ENCODE results near the gene CMSS1. TPM values are rescaled to one million over a fixed set of nuclear protein-coding genes. Genes with fewer than 3 reads are reported as not detected.
"Not testable (repeated sequence)": the region's sequence is repeated elsewhere in the genome, so short reads cannot be mapped to it uniquely, and the experiment has no call there.

Gene CMSS1
- total RNA-seq, 2 donors from 2014 or later = 18.1 to 22.7 TPM

GRCh38 chr3:100227511-100227921, 409.9 kb downstream of the CMSS1 start:
- no peaks in the 10 kb centered on the region for H3K36me3 ChIP-seq
- H3K9me3 ChIP-seq = peaks cover 5% of the 10 kb centered on the region
- no peak for DNase-seq (ENCODE audit: low spot score)
- H3K4me1 ChIP-seq (ENCODE audit: control insufficient read depth in 1 of 2, low read depth in 2 of 2) = no peaks in the 10 kb centered on the region
- H3K27me3 ChIP-seq (replicated peaks; ENCODE audit: insufficient read depth) = no peaks in the 10 kb centered on the region
- H3K4me3 ChIP-seq = no peak overlapping the region
- no peak overlapping the region for H3K27ac ChIP-seq
- no peak for TF ChIP-seq CTCF (IDR thresholded peaks at IDR 0.05)
- ATAC-seq (ENCODE audit: insufficient number of reproducible peaks, low FRiP score, low read depth) = no peak

GRCh38 chr3:100228247-100228646, 410.6 kb downstream of the CMSS1 start:
- no peak overlapping the region for H3K4me3 ChIP-seq
- H3K27me3 ChIP-seq (replicated peaks; ENCODE audit: insufficient read depth) = no peaks in the 10 kb centered on the region
- no peaks in the 10 kb centered on the region for H3K4me1 ChIP-seq (ENCODE audit: control insufficient read depth in 1 of 2, low read depth in 2 of 2)
- H3K9me3 ChIP-seq = peaks cover 5% of the 10 kb centered on the region
- no peak for DNase-seq (ENCODE audit: low spot score)
- ATAC-seq (ENCODE audit: insufficient number of reproducible peaks, low FRiP score, low read depth) = no peak
- no peak overlapping the region for H3K27ac ChIP-seq
- no peaks in the 10 kb centered on the region for H3K36me3 ChIP-seq
- TF ChIP-seq CTCF (IDR thresholded peaks at IDR 0.05) = no peak

- not testable (repeated sequence) for H3K9me3 ChIP-seq; H3K4me3 ChIP-seq; H3K36me3 ChIP-seq; DNase-seq (ENCODE audit: low spot score); H3K27ac ChIP-seq; ATAC-seq (ENCODE audit: insufficient number of reproducible peaks, low FRiP score, low read depth); H3K4me1 ChIP-seq (ENCODE audit: control insufficient read depth in 1 of 2, low read depth in 2 of 2); H3K27me3 ChIP-seq (replicated peaks; ENCODE audit: insufficient read depth)
These were observed 411.5 kb downstream of the CMSS1 start for GRCh38 chr3:100229188-100229587.

GRCh38 chr3:100230710-100231109, 413.0 kb downstream of the CMSS1 start:
- no peaks in the 10 kb centered on the region for H3K27me3 ChIP-seq (replicated peaks; ENCODE audit: insufficient read depth)
- no peak for TF ChIP-seq CTCF (IDR thresholded peaks at IDR 0.05)
- ATAC-seq (ENCODE audit: insufficient number of reproducible peaks, low FRiP score, low read depth) = no peak
- peaks cover 5% of the 10 kb centered on the region for H3K9me3 ChIP-seq
- peaks cover 0 to 8% of the 10 kb centered on the region in 2 donors for H3K4me1 ChIP-seq (ENCODE audit: control insufficient read depth in 1 of 2, low read depth in 2 of 2)
- no peak for DNase-seq (ENCODE audit: low spot score)
- no peak overlapping the region for H3K4me3 ChIP-seq
- no peak overlapping the region for H3K27ac ChIP-seq
- no peaks in the 10 kb centered on the region for H3K36me3 ChIP-seq

Other genes with a start within 250 kb of the CMSS1 start
- gene COL8A1, start 179.3 kb upstream of the CMSS1 start, total RNA-seq = 100 to 1,000 TPM; 253 to 916 TPM